MCF 10A (cell line): ENCODE measurements around the gene R3HDML. TPM values are rescaled to one million over a fixed set of nuclear protein-coding genes. Genes with fewer than 3 reads are reported as not detected.

ENCODE experiments used
- BruUV-seq: library from RNA; stranded (reverse); fragments of 400-500 nt; replicated peaks from 2 replicates; lab custom pipeline; 2021; lab: Mats Ljungman, UMichigan
- CTCF ChIA-PET: fragments of 300-600 bp; sonication (Branson Sonifier 250); formaldehyde crosslinking; extraction: SDS; loops from one replicate; lab custom pipeline; 2021; ENCODE audit warnings: antibody characterized with exemption, inconsistent platforms; lab: Yijun Ruan, JAX
- POLR2A ChIA-PET: fragments of 300-600, 350-650 bp; sonication (Branson Sonifier 250); formaldehyde crosslinking; extraction: SDS; loops from one replicate; lab custom pipeline; 2020; ENCODE audit warnings: antibody characterized with exemption, inconsistent platforms; lab: Yijun Ruan, JAX
- DNase-seq: peaks from one replicate; pipeline ENCODE4 v3.0.0-alpha.2; 2018; ENCODE audit not compliant: unreplicated experiment
- H3K27ac Mint-ChIP-seq: one replicate; pipeline ENCODE4 v1.8.0; 2022; ENCODE audit warnings: mild to moderate bottlenecking, low read depth, mixed read lengths; ENCODE audit not compliant: unreplicated experiment
- H3K27me3 Mint-ChIP-seq: one replicate; pipeline ENCODE4 v1.8.0; 2022; ENCODE audit warnings: mixed read lengths; ENCODE audit not compliant: insufficient read depth, unreplicated experiment
- H3K36me3 Mint-ChIP-seq: one replicate; pipeline ENCODE4 v1.8.0; 2022; ENCODE audit warnings: mild to moderate bottlenecking, moderate library complexity, mixed read lengths; ENCODE audit not compliant: insufficient read depth, unreplicated experiment
- H3K4me1 Mint-ChIP-seq: one replicate; pipeline ENCODE4 v1.8.0; 2022; ENCODE audit warnings: mixed read lengths; ENCODE audit not compliant: insufficient read depth, unreplicated experiment
- H3K4me3 Mint-ChIP-seq: one replicate; pipeline ENCODE4 v1.8.0; 2022; ENCODE audit warnings: mild to moderate bottlenecking, moderate library complexity, mixed read lengths; ENCODE audit not compliant: unreplicated experiment
- H3K9me3 Mint-ChIP-seq: one replicate; pipeline ENCODE4 v1.8.0; 2022; ENCODE audit warnings: mixed read lengths; ENCODE audit not compliant: unreplicated experiment
- CTCF ChIP-seq: fragments of 200-600 bp; IDR thresholded peaks from one replicate; pipeline ENCODE4 v1.8.0; 2022; ENCODE audit warnings: antibody characterized with exemption, mild to moderate bottlenecking; ENCODE audit not compliant: unreplicated experiment
- intact Hi-C: fragments of 100-400 bp; cut with micrococcal nuclease; formaldehyde crosslinking; loops from 2 replicates; pipeline ENCODE4 v1.14.1; 2022
- total RNA-seq: library from RNA; stranded (reverse); gene quantifications from 2 replicates; pipeline ENCODE4 v1.2.3, GENCODE V29; 2022

Gene R3HDML
- total RNA-seq, 1 experiment from 2014 or later = not detected

GRCh38 chr20:44392088-44392775 is 55.4 kb downstream of the R3HDML start:
- CTCF ChIA-PET = interaction anchor here (0.9 to 8.1 kb wide), 9 partner anchors 10 to 217 kb away, joined by 3 to 155 read pairs (median 10); no protein-coding TSS in a partner anchor
- no peak for TF ChIP-seq CTCF
- H3K9me3 Mint-ChIP-seq = no peaks in the 10 kb centered on the region
- BruUV-seq = no TSS peak
- no peak overlapping the region for H3K27ac Mint-ChIP-seq
- DNase-seq = no peak
- H3K36me3 Mint-ChIP-seq = no peaks in the 10 kb centered on the region
- POLR2A ChIA-PET = interaction anchor here (1.5 to 2.9 kb wide), 2 partner anchors 15 to 79 kb away, joined by 5 to 14 read pairs; no protein-coding TSS in a partner anchor
- H3K4me3 Mint-ChIP-seq = no peak overlapping the region
- intact Hi-C loops = no loop called here
- H3K4me1 Mint-ChIP-seq = peaks cover 14% of the 10 kb centered on the region
- no peaks in the 10 kb centered on the region for H3K27me3 Mint-ChIP-seq

DNA sequence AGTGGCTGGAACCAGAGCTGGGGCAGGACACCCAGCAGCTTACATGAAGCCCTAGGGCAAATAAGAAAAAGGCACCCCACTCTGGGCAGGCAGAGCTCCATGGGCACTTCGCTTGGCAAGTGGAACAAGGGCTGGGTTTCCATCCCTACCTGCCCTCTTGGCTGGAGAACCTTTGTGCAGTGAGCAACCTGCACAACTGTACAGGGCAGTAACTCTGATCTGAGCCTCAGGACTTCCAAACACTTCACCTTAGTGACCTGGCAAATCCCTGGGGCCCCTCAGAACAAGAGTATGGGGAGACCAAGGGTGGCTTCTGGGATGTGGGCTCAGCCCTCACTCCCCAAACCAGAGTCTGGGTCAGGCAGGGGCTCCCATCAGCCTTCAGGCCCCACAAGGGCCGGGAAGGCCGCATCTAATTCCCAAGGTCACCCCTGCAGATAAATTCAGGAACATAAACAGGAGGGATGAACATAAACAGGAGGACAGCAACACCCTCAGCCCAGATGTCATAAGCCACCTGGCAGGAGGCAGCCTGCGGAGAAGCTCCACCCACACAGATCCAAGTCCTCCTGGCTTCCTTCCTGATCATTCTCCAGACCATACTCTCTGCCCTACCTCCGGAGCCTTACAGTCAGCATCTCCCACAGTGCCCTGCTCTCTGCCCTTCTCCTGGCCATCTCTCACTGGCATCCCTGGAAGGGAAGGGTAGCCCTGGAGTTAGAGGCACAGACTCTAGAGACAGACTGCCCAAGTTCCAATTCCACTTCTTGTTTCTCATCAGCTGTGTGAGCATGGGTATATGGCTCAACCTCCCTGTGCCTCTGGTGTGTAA is 56.1 kb downstream of the R3HDML start:
- no peak overlapping the region for H3K27ac Mint-ChIP-seq
- no peaks in the 10 kb centered on the region for H3K27me3 Mint-ChIP-seq
- BruUV-seq = no TSS peak
- TF ChIP-seq CTCF = no peak
- no peaks in the 10 kb centered on the region for H3K36me3 Mint-ChIP-seq
- H3K9me3 Mint-ChIP-seq = no peaks in the 10 kb centered on the region
- DNase-seq = no peak
- H3K4me1 Mint-ChIP-seq = peaks cover 17% of the 10 kb centered on the region
- POLR2A ChIA-PET = no interaction called here
- intact Hi-C loops = no loop called here
- no peak overlapping the region for H3K4me3 Mint-ChIP-seq
- CTCF ChIA-PET = interaction anchor here (1.0 to 8.1 kb wide), 6 partner anchors 8 to 217 kb away, joined by 3 to 155 read pairs (median 13); no protein-coding TSS in a partner anchor

DNA sequence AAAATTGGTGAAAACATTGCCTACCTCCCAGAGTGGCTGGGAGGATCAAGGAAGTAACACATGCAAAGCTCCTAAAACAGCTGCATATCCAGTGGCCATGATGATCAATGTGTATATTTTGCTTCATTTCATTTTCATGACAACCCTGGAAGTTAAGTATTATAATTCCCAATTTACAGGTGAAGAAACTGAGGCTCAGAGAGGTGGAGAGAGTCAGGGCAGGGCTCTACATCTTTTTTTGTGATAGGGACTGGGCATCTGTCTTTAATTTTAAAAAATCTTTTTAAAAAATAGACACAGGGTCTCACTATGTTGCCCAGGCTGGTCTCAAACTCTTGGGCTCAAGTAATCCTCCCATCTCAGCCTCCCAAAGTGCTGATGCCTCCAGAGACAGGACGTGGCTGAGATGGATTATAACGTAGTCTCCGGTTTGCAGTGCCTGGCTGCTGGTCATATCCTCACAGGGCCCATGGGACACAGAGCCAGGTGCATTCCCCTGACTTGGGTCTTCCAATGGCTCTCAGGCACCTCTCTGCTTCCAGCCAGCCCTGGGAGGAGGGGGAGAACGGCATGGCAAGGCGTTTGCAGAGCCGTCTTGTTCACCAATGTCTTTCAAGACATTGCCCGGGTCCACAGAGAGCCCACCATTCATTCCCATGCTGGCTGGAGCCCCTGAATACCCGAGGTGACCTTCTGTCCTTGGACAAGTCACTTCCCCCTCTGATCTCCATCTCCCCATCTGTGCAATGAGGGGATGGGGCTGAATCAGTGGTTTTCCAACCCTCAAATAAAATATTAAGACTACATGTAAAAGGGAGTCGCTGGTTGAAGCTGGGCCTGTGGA is 57.0 kb downstream of the R3HDML start:
- ChIA-PET POLR2A (no interaction called here), CTCF (interaction anchor here (0.6 to 8.1 kb wide), 5 partner anchors 9 to 131 kb away, joined by 3 to 155 read pairs (median 10); no protein-coding TSS in a partner anchor)
- no peaks in the 10 kb centered on the region for H3K9me3 Mint-ChIP-seq
- TF ChIP-seq CTCF = no peak
- H3K36me3 Mint-ChIP-seq = no peaks in the 10 kb centered on the region
- H3K4me3 Mint-ChIP-seq = no peak overlapping the region
- no peak overlapping the region for H3K27ac Mint-ChIP-seq
- DNase-seq = no peak
- H3K27me3 Mint-ChIP-seq = no peaks in the 10 kb centered on the region
- H3K4me1 Mint-ChIP-seq = peaks cover 19% of the 10 kb centered on the region
- BruUV-seq = no TSS peak
- intact Hi-C loops = no loop called here
